22Rv1 (cell line): ENCODE results near the gene FHIP1B.

Source experiments
- ZFX ChIP-seq: fragments of 450-650 bp; IDR thresholded peaks from 2 replicates; pipeline ENCODE4 v1.6.1; 2017; ENCODE audit warnings: antibody characterized with exemption, borderline replicate concordance
- TF ChIP-seq, protein P1 (sequence below): fragments of 450-650 bp; IDR thresholded peaks from 2 replicates; pipeline ENCODE4 v1.5.1; 2017; ENCODE audit warnings: mild to moderate bottlenecking

DNA sequence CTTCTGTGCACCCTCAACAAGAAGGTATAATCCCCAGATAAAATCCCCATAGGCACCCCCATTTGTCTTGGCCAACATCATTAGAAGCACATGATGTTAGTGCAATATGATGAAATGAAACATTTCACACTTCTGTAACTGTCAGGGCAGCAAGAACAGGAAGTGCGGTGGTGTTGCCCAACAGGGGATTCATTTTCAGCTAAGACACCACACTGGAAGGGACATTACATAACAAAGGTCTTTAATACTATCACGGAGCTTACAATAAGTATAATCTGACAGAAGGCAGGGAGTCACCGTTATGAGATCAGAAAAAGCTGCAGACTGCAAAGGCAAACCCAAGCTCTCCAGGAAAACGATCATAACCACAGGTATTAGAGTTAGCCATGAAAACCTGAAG lies 33.5 kb downstream of the FHIP1B start:
- TF ChIP-seq, protein P1, sequence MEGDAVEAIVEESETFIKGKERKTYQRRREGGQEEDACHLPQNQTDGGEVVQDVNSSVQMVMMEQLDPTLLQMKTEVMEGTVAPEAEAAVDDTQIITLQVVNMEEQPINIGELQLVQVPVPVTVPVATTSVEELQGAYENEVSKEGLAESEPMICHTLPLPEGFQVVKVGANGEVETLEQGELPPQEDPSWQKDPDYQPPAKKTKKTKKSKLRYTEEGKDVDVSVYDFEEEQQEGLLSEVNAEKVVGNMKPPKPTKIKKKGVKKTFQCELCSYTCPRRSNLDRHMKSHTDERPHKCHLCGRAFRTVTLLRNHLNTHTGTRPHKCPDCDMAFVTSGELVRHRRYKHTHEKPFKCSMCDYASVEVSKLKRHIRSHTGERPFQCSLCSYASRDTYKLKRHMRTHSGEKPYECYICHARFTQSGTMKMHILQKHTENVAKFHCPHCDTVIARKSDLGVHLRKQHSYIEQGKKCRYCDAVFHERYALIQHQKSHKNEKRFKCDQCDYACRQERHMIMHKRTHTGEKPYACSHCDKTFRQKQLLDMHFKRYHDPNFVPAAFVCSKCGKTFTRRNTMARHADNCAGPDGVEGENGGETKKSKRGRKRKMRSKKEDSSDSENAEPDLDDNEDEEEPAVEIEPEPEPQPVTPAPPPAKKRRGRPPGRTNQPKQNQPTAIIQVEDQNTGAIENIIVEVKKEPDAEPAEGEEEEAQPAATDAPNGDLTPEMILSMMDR = no peak
- no peak for TF ChIP-seq ZFX
